Stimulated activated naive CD8-positive, alpha-beta T cell treated with anti-CD3 and anti-CD28 coated beads, Interleukin-15, Interleukin-2, amounts not matched to agents 100 ng/mL and 50 ng/mL, for 24 hours (primary cell): ENCODE data around the gene MMP23B.
"Not testable (repeated sequence)": the region's sequence is repeated elsewhere in the genome, so short reads cannot be mapped to it uniquely, and the experiment has no call there.

Experiments
- H3K27ac Mint-ChIP-seq: one replicate; pipeline ENCODE4 v1.8.0; 2021; ENCODE audit warnings: mild to moderate bottlenecking, mixed read lengths
- H3K27me3 Mint-ChIP-seq: one replicate; pipeline ENCODE4 v1.8.0; 2021; ENCODE audit warnings: mixed read lengths
- H3K36me3 Mint-ChIP-seq: one replicate; pipeline ENCODE4 v1.8.0; 2021; ENCODE audit warnings: low read depth, mixed read lengths
- H3K4me1 Mint-ChIP-seq: one replicate; pipeline ENCODE4 v1.8.0; 2021; ENCODE audit warnings: low read depth, mixed read lengths
- H3K4me3 Mint-ChIP-seq: one replicate; pipeline ENCODE4 v1.8.0; 2021; ENCODE audit warnings: mild to moderate bottlenecking, mixed read lengths
- H3K9me3 Mint-ChIP-seq: one replicate; pipeline ENCODE4 v1.8.0; 2021; ENCODE audit warnings: mixed read lengths

MMP23B gene

DNA sequence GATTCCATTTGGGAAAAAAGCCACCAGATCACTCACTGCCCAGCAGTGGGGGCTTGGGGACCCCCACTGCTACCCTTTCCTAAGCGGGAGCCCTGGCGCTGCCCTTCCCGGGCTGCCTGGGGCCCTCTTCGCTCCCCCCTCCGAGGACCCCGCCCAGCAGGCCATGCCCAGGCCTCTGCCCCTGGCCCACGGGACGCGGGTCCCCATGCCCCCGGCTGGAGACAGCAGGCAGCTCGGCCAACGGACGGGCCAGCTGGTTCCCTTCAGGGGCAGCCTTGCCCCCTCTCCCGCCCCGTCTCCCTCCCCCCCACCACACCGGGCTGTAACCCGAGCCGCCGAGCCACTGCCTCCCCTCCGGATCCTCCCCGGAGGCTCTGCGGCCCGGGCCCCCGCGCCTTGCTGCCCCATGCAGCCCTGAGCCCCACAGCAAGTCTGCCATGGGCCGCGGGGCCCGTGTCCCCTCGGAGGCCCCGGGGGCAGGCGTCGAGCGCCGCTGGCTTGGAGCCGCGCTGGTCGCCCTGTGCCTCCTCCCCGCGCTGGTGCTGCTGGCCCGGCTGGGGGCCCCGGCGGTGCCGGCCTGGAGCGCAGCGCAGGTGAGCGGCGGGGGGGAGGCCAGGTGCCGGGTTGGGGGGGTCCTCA lies at the start of gene MMP23B:
MMP23B (plus strand) TSS at position 392 of the 639 bp plus-strand sequence; CDS start at position 438, 46 bp downstream.
- no peaks in the 10 kb centered on the region for H3K9me3 Mint-ChIP-seq
- no peaks in the 10 kb centered on the region for H3K36me3 Mint-ChIP-seq
- peaks cover 4% of the 10 kb centered on the region for H3K27me3 Mint-ChIP-seq
- no peak within 1 kb of the TSS for H3K27ac Mint-ChIP-seq
- peaks cover 7% of the 10 kb centered on the region for H3K4me1 Mint-ChIP-seq
- no peak within 1 kb of the TSS for H3K4me3 Mint-ChIP-seq

DNA sequence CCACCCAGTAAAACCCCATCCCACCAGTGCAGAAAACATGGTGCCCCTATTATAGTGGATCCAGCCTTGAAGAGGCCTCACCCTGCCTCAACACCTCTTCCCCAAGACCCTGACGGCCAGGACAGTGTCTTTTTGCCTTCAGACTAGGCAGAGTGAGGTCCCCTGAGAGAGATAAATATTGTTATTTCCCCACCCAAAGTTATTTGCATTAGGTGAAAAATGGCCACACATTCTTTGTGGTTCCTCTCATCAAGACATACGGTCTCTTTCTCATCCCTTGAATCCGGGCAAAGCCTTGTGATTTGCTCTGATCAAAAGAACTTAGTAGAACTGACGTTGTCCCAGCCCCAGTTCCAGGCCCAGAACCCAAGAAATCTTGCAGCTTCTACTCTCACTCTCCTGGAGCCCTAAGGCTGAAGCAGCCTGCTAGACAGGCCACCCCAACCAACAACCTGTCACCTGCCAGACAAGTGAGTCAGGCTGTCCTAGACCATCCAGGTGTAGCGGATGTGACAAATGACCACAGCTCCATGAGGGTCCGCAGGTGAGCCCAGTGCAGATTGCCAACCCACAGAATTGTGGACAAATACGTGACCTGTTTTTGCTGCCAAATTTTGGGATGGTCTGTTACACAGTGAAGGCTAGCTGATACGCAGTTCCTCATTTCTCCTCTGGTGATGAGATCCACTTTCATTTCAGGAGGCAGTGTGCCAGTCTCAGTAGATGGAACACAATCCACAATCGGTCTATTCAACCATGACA lies 49.2 kb upstream of the MMP23B start:
- Mint-ChIP-seq H3K4me1 (no peaks in the 10 kb centered on the region), H3K4me3 (no peak overlapping the region), H3K27ac (no peak overlapping the region), H3K36me3 (no peaks in the 10 kb centered on the region), H3K27me3 (peaks cover 15% of the 10 kb centered on the region), H3K9me3 (no peaks in the 10 kb centered on the region)

DNA sequence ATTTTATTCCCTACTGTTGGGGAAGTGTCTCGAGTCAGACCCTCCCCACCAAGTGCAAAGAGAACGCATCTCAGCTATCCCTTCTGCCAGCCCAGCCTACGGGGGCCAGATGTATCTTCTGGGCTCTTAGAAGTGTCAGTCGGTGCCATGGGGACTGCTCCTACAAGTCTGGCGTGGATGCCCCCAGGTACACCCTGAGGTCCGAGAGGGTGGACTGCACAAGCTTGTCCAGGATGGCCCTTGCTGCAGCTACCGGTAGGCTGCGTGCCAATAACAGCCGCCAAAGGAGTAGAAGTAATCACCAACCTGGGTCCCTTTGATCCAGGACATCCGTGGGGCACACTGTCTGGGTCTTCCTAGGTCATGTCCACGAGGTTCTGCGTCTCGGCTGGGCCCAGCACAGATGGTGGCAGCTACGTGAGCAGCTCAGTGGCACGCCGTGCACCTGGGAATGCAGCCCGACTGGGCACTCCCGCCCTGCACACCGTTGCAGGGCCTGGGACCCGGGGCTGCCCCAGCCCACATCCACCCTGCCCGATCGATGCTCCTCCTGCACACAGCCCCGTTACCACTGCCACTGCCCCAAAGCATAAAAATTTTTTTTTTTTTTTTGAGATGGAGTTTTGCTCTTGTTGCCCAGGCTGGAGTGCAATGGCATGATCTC lies 48.5 kb upstream of the MMP23B start:
- Mint-ChIP-seq H3K27me3 (peaks cover 15% of the 10 kb centered on the region), H3K9me3 (no peaks in the 10 kb centered on the region), H3K36me3 (no peaks in the 10 kb centered on the region), H3K4me1 (no peaks in the 10 kb centered on the region), H3K4me3 (no peak overlapping the region), H3K27ac (no peak overlapping the region)

DNA sequence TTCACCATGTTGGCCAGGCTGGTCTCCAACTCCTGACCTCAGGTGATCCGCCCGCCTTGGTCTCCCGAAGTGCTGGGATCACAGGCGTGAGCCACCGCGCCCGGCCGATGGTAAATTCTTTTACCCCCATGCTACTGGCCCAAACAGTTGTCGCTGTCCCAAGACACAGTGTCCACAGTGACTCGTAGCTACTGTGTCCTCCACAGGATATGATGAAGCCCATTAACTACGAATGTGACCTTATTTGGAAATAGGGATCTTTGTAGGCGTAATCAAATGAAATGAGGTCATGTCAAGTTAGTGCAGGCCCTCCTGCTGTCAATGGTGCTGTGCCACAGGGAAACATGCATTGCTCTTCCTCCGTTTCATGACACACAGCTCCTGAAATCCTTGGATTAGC lies 40.5 kb upstream of the MMP23B start:
- no peaks in the 10 kb centered on the region for H3K9me3 Mint-ChIP-seq
- no peaks in the 10 kb centered on the region for H3K4me1 Mint-ChIP-seq

DNA sequence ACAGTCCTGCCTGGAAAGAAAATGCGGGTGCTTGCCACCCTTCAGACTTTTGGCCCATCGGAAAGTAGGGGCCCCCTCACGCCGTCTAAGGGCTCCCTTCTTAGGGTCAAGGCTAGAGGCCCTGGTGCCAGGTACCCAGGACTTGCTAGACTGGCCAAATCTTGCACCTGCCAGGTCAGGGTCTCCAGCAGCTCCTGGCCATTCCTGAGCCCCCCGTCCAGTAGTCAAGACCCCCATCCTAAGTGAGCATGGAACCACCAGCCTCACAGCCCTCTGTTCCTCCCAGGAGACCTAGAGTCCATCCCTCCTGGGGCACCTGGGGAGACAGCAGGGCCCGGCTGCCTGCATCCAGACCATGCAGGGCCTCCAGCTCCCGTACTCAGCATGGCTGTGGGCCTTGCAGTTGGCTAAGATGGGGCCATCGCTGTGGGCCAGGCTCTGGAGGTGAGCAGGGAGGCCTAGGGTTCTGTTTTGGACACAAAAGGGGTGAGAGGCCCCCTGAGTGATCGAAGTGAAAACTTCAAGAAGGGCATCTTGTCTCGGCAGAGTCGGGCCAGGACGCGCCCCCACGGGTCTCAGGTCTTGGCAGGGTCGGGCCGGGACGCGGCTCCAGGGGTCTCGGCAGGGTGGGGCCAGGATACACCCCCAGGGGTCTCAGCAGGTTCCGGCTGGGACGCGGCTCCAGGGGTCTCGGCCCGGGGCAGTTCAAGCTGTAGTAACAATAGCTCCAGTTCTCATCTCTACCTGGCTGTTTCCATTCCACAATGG lies 38.0 kb upstream of the MMP23B start:
- peaks cover 8% of the 10 kb centered on the region for H3K27me3 Mint-ChIP-seq

More for the DNA sequence above, 40.5 kb upstream of the MMP23B start:
- no peaks in the 10 kb centered on the region for H3K27me3 Mint-ChIP-seq
- no peak overlapping the region for H3K4me3 Mint-ChIP-seq
- H3K36me3 Mint-ChIP-seq, result no peaks in the 10 kb centered on the region
- H3K27ac Mint-ChIP-seq, result peak overlapping the region; percentile 55

DNA sequence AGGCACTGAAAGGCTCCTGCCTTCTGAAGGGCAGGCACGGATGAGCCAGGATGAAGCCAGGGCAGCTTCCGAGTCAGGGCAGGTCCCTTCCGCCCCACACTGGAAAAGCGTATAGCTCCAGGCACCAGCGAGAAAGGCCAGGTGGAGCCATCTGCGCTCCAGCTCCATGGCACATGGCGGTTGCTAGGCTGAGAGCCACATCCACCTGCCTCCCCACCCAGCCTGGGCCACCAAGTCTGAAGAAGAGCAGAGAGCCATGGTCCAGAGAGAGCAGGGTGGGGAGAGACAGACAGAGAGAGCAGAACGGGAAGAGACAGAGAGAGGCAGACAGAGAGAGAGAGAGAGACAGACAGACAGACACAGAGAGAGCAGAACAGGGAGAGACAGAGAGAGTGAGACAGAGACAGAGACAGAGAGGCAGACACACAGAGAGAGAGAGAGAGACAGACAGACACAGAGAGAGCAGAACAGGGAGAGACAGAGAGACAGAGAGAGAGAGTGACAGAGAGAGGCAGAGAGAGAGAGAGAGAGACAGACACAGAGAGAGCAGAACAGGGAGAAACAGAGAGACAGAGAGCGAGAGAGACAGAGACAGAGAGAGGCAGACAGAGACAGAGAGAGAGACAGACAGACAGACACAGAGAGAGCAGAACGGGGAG lies 37.2 kb upstream of the MMP23B start:
- no peaks in the 10 kb centered on the region for H3K36me3 Mint-ChIP-seq
- peaks cover 10% of the 10 kb centered on the region for H3K27me3 Mint-ChIP-seq
- H3K27ac Mint-ChIP-seq, result no peak overlapping the region
- peaks cover 9% of the 10 kb centered on the region for H3K4me1 Mint-ChIP-seq
- H3K4me3 Mint-ChIP-seq, result no peak overlapping the region
- H3K9me3 Mint-ChIP-seq, result no peaks in the 10 kb centered on the region

More for the DNA sequence above, 38.0 kb upstream of the MMP23B start:
- Mint-ChIP-seq H3K27ac (no peak overlapping the region), H3K36me3 (no peaks in the 10 kb centered on the region), H3K4me3 (no peak overlapping the region), H3K4me1 (peaks cover 8% of the 10 kb centered on the region), H3K9me3 (no peaks in the 10 kb centered on the region)

DNA sequence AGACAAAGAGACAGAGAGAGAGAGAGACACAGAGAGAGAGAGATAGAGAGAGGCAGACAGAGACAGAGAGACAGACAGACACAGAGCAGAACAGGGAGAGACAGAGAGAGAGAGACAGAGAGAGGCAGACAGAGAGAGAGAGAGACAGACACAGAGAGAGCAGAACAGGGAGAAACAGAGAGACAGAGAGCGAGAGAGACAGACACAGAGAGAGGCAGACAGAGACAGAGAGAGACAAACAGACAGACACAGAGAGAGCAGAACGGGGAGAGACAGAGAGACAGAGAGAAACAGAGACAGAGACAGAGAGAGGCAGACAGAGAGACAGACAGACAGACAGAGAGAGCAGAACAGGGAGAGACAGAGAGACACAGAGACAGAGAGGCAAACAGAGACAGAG lies 36.6 kb upstream of the MMP23B start:
- H3K36me3 Mint-ChIP-seq, H3K27ac Mint-ChIP-seq, H3K9me3 Mint-ChIP-seq, H3K4me1 Mint-ChIP-seq, H3K4me3 Mint-ChIP-seq: not testable (repeated sequence)
- peaks cover 10% of the 10 kb centered on the region for H3K27me3 Mint-ChIP-seq

DNA sequence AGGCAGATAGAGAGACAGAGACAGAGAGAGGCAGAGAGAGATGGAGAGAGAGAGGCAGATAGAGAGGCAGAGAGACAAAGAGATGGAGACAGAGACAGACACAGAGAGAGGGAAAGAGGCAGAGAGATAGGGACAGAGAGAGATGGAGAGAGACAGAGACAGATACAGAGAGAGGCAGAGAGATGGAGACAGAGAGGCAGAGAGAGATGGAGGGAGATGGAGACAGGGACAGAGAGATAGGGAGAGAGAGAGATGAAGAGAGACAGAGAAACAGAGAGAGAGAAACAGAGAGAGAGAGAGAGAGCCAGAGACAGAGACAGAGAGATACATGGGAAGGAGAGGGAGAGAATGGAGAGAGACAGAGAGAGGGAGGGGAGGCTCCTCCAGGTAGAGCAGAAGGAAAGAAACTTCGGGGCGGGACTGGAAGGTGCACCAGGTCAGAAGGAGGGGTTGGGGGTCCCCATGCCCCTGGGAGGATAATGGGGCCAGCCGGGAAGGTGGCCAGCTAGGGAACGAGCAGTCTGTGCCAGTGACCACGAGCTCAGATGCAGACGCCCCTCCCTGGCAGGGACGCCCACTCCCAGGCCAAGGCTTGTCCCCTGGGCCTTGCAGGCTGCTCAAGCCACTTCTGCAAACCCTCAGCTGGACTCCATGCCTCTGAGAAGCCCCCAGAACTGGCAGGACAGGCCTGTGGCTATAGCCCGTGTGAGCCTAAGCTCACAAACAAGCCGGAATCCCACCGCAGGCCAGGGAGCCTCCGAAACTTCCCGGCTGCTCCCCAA lies 35.3 kb upstream of the MMP23B start:
- Mint-ChIP-seq H3K9me3 (no peaks in the 10 kb centered on the region), H3K4me3 (no peak overlapping the region), H3K36me3 (no peaks in the 10 kb centered on the region), H3K27me3 (peaks cover 10% of the 10 kb centered on the region), H3K27ac (no peak overlapping the region), H3K4me1 (peaks cover 9% of the 10 kb centered on the region)

DNA sequence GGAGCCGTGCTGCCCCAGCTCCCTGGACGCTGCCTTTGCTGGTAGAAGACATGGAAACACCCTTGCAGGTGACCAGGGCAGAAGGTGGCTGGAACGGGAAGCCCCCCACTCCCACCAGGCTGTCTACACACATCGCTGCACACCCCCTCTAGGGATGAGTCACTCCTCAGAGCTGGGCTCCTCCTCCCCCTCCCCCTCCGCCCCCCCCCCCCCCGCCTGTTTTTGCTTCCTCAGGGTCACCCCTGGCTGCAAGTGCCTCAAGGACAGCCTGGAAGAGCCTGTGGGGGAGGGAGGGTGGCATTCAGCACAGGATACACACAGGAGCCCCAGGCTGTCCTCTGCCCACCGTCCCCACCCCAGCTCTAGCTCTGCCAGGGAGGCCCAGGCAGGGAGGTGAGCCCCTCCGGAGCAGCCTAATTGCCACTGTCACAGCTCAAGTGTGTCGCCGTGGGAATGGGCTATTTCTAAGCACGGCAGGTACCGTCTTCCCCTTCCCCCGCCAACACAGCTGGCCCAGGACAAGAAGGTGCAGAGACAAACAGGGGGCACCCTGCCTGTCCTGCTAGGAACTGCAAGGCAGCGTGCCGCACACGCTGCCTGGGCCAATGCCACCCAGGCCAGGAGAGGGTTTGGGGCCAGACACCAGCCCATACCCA lies 34.6 kb upstream of the MMP23B start:
- Mint-ChIP-seq H3K27ac (no peak overlapping the region), H3K27me3 (peaks cover 10% of the 10 kb centered on the region), H3K4me1 (peaks cover 9% of the 10 kb centered on the region), H3K4me3 (no peak overlapping the region), H3K36me3 (no peaks in the 10 kb centered on the region), H3K9me3 (no peaks in the 10 kb centered on the region)

DNA sequence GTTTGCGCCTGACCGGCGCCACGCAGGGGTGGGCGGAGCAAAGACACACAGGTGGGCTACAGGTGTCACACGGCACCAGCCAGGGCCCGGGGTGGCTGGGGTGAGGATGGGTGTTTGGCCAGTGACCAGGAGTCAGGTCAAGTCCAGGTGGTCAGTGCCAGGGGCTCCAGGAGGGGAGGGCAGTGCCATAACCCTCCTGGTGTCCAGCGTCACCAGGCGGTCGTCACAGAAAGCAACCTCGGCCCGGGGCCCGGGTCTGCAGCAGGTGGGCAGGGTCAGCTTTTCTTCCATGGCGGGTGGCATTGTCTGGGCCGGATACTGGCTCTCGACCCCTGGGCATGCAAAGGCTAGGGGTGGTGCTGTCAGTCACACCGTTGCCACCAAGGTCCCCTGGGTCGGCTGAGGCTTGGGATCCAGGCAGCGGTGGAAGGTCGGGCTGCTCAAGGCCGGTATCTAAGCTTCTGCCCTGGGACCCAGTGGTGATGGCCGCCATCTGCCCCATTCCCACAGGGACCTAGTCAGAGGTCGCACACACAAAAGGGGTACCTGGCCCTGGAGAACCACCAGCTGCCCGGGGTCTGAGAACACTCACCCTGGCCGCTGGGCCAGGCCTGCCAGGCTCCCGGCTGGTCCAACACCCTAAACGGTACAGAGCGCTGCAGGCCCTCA lies 33.8 kb upstream of the MMP23B start:
- H3K27me3 Mint-ChIP-seq, result peaks cover 10% of the 10 kb centered on the region
- no peaks in the 10 kb centered on the region for H3K36me3 Mint-ChIP-seq
- peaks cover 9% of the 10 kb centered on the region for H3K4me1 Mint-ChIP-seq
- H3K9me3 Mint-ChIP-seq, result no peaks in the 10 kb centered on the region
- H3K27ac Mint-ChIP-seq, result no peak overlapping the region
- no peak overlapping the region for H3K4me3 Mint-ChIP-seq

DNA sequence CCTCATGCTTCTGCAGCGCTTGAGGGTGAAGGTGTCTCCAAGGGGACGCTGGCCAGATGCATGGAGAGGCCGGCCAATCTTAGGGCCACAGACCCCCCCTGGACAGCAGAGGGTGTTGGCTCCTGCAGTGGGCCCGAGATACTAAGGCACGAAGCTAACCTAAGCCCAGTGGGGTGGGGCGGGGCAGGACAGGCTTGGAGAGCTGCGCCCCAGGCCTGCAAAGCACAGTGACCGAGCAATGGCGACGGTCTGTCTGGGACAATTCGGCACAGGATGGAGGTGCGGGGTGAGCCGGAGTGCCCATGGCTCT lies 33.3 kb upstream of the MMP23B start:
- H3K4me3 Mint-ChIP-seq, result peak overlapping the region; percentile 70
- no peak overlapping the region for H3K27ac Mint-ChIP-seq
- no peaks in the 10 kb centered on the region for H3K9me3 Mint-ChIP-seq
- H3K4me1 Mint-ChIP-seq, result peaks cover 9% of the 10 kb centered on the region
- peaks cover 10% of the 10 kb centered on the region for H3K27me3 Mint-ChIP-seq
- no peaks in the 10 kb centered on the region for H3K36me3 Mint-ChIP-seq

DNA sequence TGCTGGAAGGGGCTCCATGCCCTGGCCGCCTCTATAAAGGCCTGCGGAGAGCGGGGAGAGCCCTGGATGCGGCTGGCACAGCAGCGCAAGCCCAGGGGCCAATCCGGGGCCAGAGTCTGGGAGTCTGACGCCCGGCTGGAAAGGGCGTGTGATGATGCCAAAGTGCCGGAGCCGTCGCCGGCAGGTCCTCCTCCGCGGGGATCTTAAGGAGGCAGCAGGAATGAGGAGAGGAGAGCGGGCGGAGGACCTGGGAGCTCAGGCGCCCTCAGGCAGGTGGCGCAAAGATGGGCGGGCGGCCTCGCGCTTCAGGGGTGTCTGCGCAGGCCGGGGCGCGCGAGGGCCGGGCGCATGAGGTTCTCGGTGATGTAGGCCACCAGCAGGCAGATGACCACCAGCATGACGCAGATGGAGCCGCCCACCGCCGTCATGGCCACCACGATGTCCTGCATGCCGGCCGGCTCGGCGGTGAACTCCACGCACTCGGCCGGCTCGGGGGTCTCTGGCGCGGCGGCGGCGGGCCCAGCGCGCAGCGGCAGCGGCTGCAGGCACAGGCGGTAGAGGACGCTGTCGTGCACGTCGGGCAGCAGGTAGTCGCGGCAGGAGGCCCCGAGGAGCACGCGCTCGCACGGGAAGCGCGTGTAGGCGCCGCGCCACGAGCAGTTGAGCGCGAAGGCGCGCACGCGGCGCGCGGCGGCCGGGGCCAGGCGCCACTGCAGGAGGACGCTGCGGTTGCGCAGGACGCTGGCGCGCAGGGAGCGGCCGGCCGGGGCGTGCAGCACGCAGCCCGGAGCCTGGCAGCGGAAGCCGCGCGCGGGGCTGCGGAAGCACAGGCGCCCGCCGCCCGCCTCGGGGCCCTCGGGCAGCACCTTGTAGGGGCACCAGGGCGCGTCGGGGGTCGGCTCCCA lies 32.7 kb upstream of the MMP23B start:
- Mint-ChIP-seq H3K4me3 (peak overlapping the region; percentile 70), H3K9me3 (no peaks in the 10 kb centered on the region), H3K27ac (no peak overlapping the region), H3K27me3 (peaks cover 10% of the 10 kb centered on the region), H3K4me1 (peaks cover 9% of the 10 kb centered on the region), H3K36me3 (no peaks in the 10 kb centered on the region)
